Measurements from ENCODE around the gene EYA2. TPM values are rescaled to one million over a fixed set of nuclear protein-coding genes. Genes with fewer than 3 reads are reported as not detected.

EYA2 gene
- polyA plus RNA-seq, 4 donors, result 0.50 to 0.70 TPM; not detected in 2

GRCh38 chr20:47089151-47089550 lies 194.5 kb downstream of the EYA2 start:
- H3K36me3 ChIP-seq (ENCODE audit: control insufficient read depth in 3 of 3, insufficient read depth in 2 of 3, low read depth in 1 of 3, low read length in 3 of 3), result no peaks in the 10 kb centered on the region
- DNase-seq (no peak), FAIRE-seq (no peak)
- no peaks in the 10 kb centered on the region for H3K4me1 ChIP-seq (ENCODE audit: control insufficient read depth in 3 of 3, insufficient read depth in 2 of 3, low read depth in 1 of 3, low read length in 2 of 3)
- WGBS, 3 donors, result 89 to 91% (median 91%) methylated on average over 15 of the region's 15 CpGs
- H3K27me3 ChIP-seq (ENCODE audit: control insufficient read depth in 3 of 3, insufficient read depth in 3 of 3, low read length in 3 of 3), result peaks cover 0 to 2% (median 2%) of the 10 kb centered on the region in 3 donors
- no peaks in the 10 kb centered on the region for H3K9me3 ChIP-seq (ENCODE audit: control insufficient read depth in 2 of 2, insufficient read depth in 1 of 2, low read depth in 1 of 2, low read length in 1 of 2)
- H3K4me3 ChIP-seq (ENCODE audit: low read depth in 1 of 3, low read length in 3 of 3), result no peak overlapping the region
- no peak overlapping the region for H3K27ac ChIP-seq (ENCODE audit: low read depth in 1 of 3, low read length in 2 of 3)

- Histone ChIP-seq H3K36me3 (ENCODE audit: control insufficient read depth in 3 of 3, insufficient read depth in 2 of 3, low read depth in 1 of 3, low read length in 3 of 3) (no peaks in the 10 kb centered on the region), H3K4me1 (ENCODE audit: control insufficient read depth in 3 of 3, insufficient read depth in 2 of 3, low read depth in 1 of 3, low read length in 2 of 3) (no peaks in the 10 kb centered on the region), H3K4me3 (ENCODE audit: low read depth in 1 of 3, low read length in 3 of 3) (no peak overlapping the region), H3K27ac (ENCODE audit: low read depth in 1 of 3, low read length in 2 of 3) (no peak overlapping the region), H3K9me3 (ENCODE audit: control insufficient read depth in 2 of 2, insufficient read depth in 1 of 2, low read depth in 1 of 2, low read length in 1 of 2) (no peaks in the 10 kb centered on the region), H3K27me3 (ENCODE audit: control insufficient read depth in 3 of 3, insufficient read depth in 3 of 3, low read length in 3 of 3) (peaks cover 0 to 2% (median 2%) of the 10 kb centered on the region in 3 donors)
- no peak for FAIRE-seq
- no peak for DNase-seq
- 76 to 82% (median 82%) methylated on average over 5 of the region's 5 CpGs for WGBS, 3 donors
These were observed 196.2 kb downstream of the EYA2 start for GRCh38 chr20:47090835-47091234.

GRCh38 chr20:47093320-47093966 lies 198.8 kb downstream of the EYA2 start:
- DNase-seq, result no peak
- no peaks in the 10 kb centered on the region for H3K9me3 ChIP-seq (ENCODE audit: control insufficient read depth in 2 of 2, insufficient read depth in 1 of 2, low read depth in 1 of 2, low read length in 1 of 2)
- WGBS, 3 donors, result 66 to 77% (median 77%) methylated on average over 13 of the region's 13 CpGs
- no peak for FAIRE-seq
- no peak overlapping the region for H3K4me3 ChIP-seq (ENCODE audit: low read depth in 1 of 3, low read length in 3 of 3)
- H3K4me1 ChIP-seq (ENCODE audit: control insufficient read depth in 3 of 3, insufficient read depth in 2 of 3, low read depth in 1 of 3, low read length in 2 of 3), result no peaks in the 10 kb centered on the region
- H3K36me3 ChIP-seq (ENCODE audit: control insufficient read depth in 3 of 3, insufficient read depth in 2 of 3, low read depth in 1 of 3, low read length in 3 of 3), result no peaks in the 10 kb centered on the region
- H3K27ac ChIP-seq (ENCODE audit: low read depth in 1 of 3, low read length in 2 of 3), result no peak overlapping the region
- H3K27me3 ChIP-seq (ENCODE audit: control insufficient read depth in 3 of 3, insufficient read depth in 3 of 3, low read length in 3 of 3), result peaks cover 0 to 2% (median 0%) of the 10 kb centered on the region in 3 donors

GRCh38 chr20:47095690-47096089 lies 201.0 kb downstream of the EYA2 start:
- no peaks in the 10 kb centered on the region for H3K4me1 ChIP-seq (ENCODE audit: control insufficient read depth in 3 of 3, insufficient read depth in 2 of 3, low read depth in 1 of 3, low read length in 2 of 3)
- WGBS, 3 donors, result 43 to 69% (median 54%) methylated on average over 1 of the region's 1 CpG
- DNase-seq (no peak), FAIRE-seq (no peak)
- H3K9me3 ChIP-seq (ENCODE audit: control insufficient read depth in 2 of 2, insufficient read depth in 1 of 2, low read depth in 1 of 2, low read length in 1 of 2), result no peaks in the 10 kb centered on the region
- no peaks in the 10 kb centered on the region for H3K36me3 ChIP-seq (ENCODE audit: control insufficient read depth in 3 of 3, insufficient read depth in 2 of 3, low read depth in 1 of 3, low read length in 3 of 3)
- no peak overlapping the region for H3K27ac ChIP-seq (ENCODE audit: low read depth in 1 of 3, low read length in 2 of 3)
- peaks cover 0 to 2% (median 0%) of the 10 kb centered on the region in 3 donors for H3K27me3 ChIP-seq (ENCODE audit: control insufficient read depth in 3 of 3, insufficient read depth in 3 of 3, low read length in 3 of 3)
- no peak overlapping the region for H3K4me3 ChIP-seq (ENCODE audit: low read depth in 1 of 3, low read length in 3 of 3)

DNA sequence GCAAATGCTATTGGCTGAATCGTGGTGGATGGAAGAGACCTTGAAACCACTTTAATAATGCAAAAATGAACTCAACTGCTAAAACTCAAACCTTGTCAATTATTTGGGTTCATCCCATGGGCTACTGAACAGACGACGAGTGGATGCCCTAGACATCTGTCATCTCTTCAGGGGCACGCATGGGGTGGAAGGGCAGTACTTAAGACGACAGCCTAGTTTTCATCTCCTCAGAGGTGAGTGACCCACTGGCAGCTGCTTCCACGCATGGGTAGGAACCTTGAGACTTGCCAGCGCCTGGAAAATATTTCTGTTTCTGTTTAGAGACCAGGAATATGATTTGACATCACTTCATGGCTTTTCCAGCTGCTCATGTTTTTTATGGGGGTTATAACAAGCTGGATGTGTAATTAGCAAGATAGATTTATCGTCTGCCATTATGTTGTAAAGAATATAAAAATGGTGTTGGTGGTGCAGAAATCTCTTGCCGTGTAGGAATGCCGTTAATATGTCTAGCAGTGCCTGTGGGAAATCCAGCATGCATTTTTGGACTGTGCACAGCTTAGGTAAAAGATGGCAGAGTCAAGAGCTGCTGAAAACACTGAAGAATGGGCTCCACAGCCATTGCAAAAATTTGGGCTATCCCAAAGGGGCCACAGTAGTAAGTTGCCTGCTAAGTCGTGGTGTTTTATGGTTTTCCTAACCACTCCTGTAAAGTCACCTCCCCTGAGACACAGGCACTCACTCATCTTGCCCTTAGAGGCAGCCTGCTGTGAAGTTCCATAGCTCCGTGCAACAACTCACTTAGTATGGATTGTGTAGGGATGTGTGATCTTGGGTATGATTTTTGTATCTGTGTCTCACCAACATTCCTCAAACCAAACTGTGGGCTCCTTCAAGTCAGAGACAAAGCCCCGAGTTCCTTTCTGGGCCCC lies 203.3 kb downstream of the EYA2 start:
- DNase-seq (no peak), FAIRE-seq (no peak)
- H3K27ac ChIP-seq (ENCODE audit: low read depth in 1 of 3, low read length in 2 of 3), result no peak overlapping the region
- no peaks in the 10 kb centered on the region for H3K36me3 ChIP-seq (ENCODE audit: control insufficient read depth in 3 of 3, insufficient read depth in 2 of 3, low read depth in 1 of 3, low read length in 3 of 3)
- no peaks in the 10 kb centered on the region for H3K27me3 ChIP-seq (ENCODE audit: control insufficient read depth in 3 of 3, insufficient read depth in 3 of 3, low read length in 3 of 3)
- H3K9me3 ChIP-seq (ENCODE audit: control insufficient read depth in 2 of 2, insufficient read depth in 1 of 2, low read depth in 1 of 2, low read length in 1 of 2), result peaks cover 0 to 10% of the 10 kb centered on the region in 2 donors
- WGBS, 3 donors, result 55 to 58% (median 56%) methylated on average over 13 of the region's 13 CpGs
- H3K4me1 ChIP-seq (ENCODE audit: control insufficient read depth in 3 of 3, insufficient read depth in 2 of 3, low read depth in 1 of 3, low read length in 2 of 3), result no peaks in the 10 kb centered on the region
- H3K4me3 ChIP-seq (ENCODE audit: low read depth in 1 of 3, low read length in 3 of 3), result no peak overlapping the region

DNA sequence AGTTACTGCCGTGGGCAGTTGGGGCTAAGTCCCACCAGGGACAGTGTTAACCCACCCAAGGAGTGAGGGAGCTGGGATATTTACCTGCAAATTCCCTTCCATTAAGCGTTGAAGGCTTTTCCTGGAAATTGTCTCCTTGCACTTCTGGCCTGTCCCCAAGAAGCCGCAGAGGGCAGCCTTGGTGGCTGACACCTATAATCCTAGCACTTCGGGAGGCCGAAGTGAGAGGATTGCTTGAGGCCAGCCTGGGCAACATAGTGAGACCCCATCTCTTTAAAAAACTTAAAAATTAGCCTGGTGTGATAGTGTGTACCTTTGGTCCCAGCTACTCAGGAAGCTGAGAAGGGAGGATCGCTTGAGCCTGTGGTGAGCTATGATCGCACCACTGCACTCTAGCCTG lies 204.4 kb downstream of the EYA2 start:
- H3K4me3 ChIP-seq (ENCODE audit: low read depth in 1 of 3, low read length in 3 of 3), result no peak overlapping the region
- FAIRE-seq (no peak), DNase-seq (no peak)
- H3K36me3 ChIP-seq (ENCODE audit: control insufficient read depth in 3 of 3, insufficient read depth in 2 of 3, low read depth in 1 of 3, low read length in 3 of 3), result no peaks in the 10 kb centered on the region
- no peak overlapping the region for H3K27ac ChIP-seq (ENCODE audit: low read depth in 1 of 3, low read length in 2 of 3)
- no peaks in the 10 kb centered on the region for H3K27me3 ChIP-seq (ENCODE audit: control insufficient read depth in 3 of 3, insufficient read depth in 3 of 3, low read length in 3 of 3)
- WGBS, 3 donors, result 83 to 92% (median 89%) methylated on average over 7 of the region's 7 CpGs
- H3K4me1 ChIP-seq (ENCODE audit: control insufficient read depth in 3 of 3, insufficient read depth in 2 of 3, low read depth in 1 of 3, low read length in 2 of 3), result no peaks in the 10 kb centered on the region
- H3K9me3 ChIP-seq (ENCODE audit: control insufficient read depth in 2 of 2, insufficient read depth in 1 of 2, low read depth in 1 of 2, low read length in 1 of 2), result peaks cover 0 to 10% of the 10 kb centered on the region in 2 donors

- H3K27me3 ChIP-seq (ENCODE audit: control insufficient read depth in 3 of 3, insufficient read depth in 3 of 3, low read length in 3 of 3), result no peaks in the 10 kb centered on the region
- H3K27ac ChIP-seq (ENCODE audit: low read depth in 1 of 3, low read length in 2 of 3), result no peak overlapping the region
- peaks cover 0 to 10% of the 10 kb centered on the region in 2 donors for H3K9me3 ChIP-seq (ENCODE audit: control insufficient read depth in 2 of 2, insufficient read depth in 1 of 2, low read depth in 1 of 2, low read length in 1 of 2)
- FAIRE-seq (no peak), DNase-seq (no peak)
- H3K4me1 ChIP-seq (ENCODE audit: control insufficient read depth in 3 of 3, insufficient read depth in 2 of 3, low read depth in 1 of 3, low read length in 2 of 3), result no peaks in the 10 kb centered on the region
- H3K4me3 ChIP-seq (ENCODE audit: low read depth in 1 of 3, low read length in 3 of 3), result no peak overlapping the region
- 44 to 56% (median 55%) methylated on average over 6 of the region's 6 CpGs for WGBS, 3 donors
- no peaks in the 10 kb centered on the region for H3K36me3 ChIP-seq (ENCODE audit: control insufficient read depth in 3 of 3, insufficient read depth in 2 of 3, low read depth in 1 of 3, low read length in 3 of 3)
These were observed 205.3 kb downstream of the EYA2 start for GRCh38 chr20:47099825-47100441.

DNA sequence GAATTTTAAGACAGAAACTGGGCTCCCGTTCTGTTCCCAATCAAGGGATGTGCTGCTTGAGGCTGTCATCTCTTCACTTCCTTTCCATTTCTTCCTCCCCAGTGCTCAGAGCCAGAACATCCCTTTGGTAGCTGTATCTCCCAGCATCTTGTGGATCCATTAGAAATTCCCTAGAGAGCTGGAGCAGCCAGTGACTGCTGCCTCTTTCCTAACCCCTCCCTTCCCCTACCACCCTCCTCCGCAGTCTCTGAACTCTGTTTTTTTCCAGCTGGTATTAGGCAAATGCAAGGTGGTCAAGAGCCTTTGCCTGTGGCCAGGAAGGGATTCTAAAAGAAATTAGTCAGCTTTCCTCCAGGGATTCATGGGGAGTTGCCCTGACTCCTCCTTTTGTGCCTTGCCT lies 208.0 kb downstream of the EYA2 start:
- DNase-seq (no peak), FAIRE-seq (no peak)
- no peaks in the 10 kb centered on the region for H3K36me3 ChIP-seq (ENCODE audit: control insufficient read depth in 3 of 3, insufficient read depth in 2 of 3, low read depth in 1 of 3, low read length in 3 of 3)
- H3K4me1 ChIP-seq (ENCODE audit: control insufficient read depth in 3 of 3, insufficient read depth in 2 of 3, low read depth in 1 of 3, low read length in 2 of 3), result no peaks in the 10 kb centered on the region
- no peak overlapping the region for H3K4me3 ChIP-seq (ENCODE audit: low read depth in 1 of 3, low read length in 3 of 3)
- WGBS, 3 donors, result 71 to 90% (median 73%) methylated on average over 2 of the region's 2 CpGs
- no peaks in the 10 kb centered on the region for H3K27me3 ChIP-seq (ENCODE audit: control insufficient read depth in 3 of 3, insufficient read depth in 3 of 3, low read length in 3 of 3)
- no peak overlapping the region for H3K27ac ChIP-seq (ENCODE audit: low read depth in 1 of 3, low read length in 2 of 3)
- H3K9me3 ChIP-seq (ENCODE audit: control insufficient read depth in 2 of 2, insufficient read depth in 1 of 2, low read depth in 1 of 2, low read length in 1 of 2), result peaks cover 0 to 10% of the 10 kb centered on the region in 2 donors

Measured in small intestine (tissue), 7 donors.